RPMI7951 (cell line): ENCODE results near the gene RASGEF1C. TPM values are rescaled to one million over a fixed set of nuclear protein-coding genes. Genes with fewer than 3 reads are reported as not detected.

Experiments used
- DNase-seq: peaks from one replicate; pipeline ENCODE4 v3.0.0-alpha.2; 2012; ENCODE audit warnings: low read depth
- total RNA-seq: library from RNA; depleted of rRNA; stranded (reverse); fragments of >200 nt; shearing (Covaris generic); gene quantifications from 2 replicates; pipeline ENCODE4 v1.2.3, GENCODE V29; 2014

RASGEF1C gene
- total RNA-seq, 1 experiment from 2014 or later, result 0.24 TPM

GRCh38 chr5:180179442-180180420 lies 29.3 kb downstream of the RASGEF1C start:
- no peak for DNase-seq

DNA sequence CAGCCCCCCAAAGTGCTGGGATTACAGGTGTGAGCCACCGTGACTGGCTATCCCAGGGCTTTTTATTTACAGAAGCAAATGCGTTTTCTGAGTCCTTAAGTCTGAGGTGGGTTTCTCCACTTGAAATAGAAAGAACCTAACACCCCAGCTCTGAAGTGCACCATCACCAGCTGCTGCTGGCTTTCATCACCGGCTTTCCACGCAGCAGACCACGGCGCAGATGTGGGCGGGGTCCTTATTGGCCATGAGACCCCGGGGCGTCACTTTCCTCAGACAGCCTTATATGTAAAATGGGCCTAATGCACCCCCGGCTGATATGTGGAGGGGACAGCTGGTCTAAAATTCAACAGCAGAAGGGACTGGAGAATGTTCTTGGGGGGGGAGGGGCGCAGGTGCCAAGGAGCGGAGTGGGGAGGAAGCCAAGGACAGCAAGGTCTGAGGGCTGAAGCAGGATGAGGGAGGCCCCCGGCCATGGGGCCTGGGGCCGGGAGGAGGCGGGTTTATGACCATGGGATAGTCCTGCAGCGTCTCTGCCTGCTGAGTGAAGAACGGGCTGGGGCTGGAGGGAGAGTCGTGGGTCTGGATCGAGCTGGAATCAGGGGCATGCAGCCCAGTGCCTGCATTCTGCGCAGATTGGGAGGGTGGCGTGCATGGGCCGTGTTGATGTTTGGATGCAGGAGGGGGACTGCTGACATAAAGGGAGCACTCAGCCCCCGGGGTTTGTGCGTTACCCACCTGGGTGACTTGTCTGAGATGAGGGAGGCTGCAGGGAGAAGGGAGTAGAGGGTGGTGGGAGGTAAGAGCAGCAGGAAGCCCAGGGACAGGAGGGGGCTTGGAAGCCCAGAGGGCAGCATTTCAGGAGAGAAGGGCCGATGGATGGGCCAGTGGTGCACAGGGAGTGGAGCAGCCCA lies 30.2 kb downstream of the RASGEF1C start:
- DNase-seq, result no peak

DNA sequence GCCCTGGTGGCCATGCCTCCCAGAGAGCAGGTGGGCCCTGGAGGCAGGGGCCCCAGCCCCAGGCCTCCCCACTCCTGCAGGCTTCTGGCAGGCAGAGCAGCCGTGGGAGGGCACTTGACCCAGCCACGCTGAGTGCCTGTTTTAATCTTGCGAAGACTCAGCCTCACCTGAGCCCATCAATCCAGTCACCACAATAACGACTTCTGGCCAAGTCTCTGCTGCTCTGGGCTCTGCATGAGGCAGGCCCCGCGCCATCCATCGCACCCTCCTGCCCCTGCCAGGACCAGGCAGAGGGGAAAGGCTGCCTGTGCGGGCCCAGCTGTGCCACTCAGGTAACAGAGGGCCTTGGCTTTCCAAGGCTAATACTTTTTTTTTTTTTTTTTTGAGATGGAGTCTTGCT lies 32.8 kb downstream of the RASGEF1C start:
- DNase-seq, result no peak

- DNase-seq, result no peak
Observed at GRCh38 chr5:180175015-180175431, 34.0 kb downstream of the RASGEF1C start.

GRCh38 chr5:180174587-180174972 lies 34.4 kb downstream of the RASGEF1C start:
- DNase-seq, result no peak

DNA sequence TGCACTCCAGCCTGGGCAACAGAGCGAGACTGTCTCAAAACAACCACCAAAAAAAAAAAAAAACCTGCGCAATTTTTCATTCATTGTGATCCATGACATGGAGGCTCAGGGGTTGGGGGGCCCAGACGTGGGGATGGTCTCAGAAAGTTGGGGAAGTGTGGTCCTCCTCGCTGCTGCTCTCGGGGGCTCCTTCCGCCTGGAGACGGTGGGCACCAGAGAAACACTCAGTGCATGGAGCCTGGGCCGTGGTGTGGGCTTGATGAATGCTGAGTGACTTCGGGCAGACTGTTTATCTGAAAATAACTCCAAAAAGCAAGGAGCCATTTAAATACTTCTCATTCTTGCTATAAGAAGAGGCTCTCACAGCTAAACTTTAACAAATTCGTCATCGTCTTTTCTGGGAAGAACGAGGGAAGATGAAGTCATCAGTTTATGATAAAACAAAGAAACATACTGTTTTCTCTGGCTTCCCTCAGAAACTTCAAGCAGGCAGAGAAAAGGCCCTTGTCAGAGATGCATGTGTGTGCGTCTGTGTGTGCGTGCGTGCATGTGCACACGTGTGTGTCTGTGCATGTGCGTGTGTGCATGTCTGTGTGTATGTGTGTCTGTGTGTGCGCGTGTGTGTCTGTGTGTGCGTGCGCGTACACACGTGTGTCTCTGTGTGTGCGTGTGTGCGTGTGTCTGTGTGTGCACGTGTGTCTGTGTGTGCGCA lies 35.0 kb downstream of the RASGEF1C start:
- peak; percentile 57 for DNase-seq

DNA sequence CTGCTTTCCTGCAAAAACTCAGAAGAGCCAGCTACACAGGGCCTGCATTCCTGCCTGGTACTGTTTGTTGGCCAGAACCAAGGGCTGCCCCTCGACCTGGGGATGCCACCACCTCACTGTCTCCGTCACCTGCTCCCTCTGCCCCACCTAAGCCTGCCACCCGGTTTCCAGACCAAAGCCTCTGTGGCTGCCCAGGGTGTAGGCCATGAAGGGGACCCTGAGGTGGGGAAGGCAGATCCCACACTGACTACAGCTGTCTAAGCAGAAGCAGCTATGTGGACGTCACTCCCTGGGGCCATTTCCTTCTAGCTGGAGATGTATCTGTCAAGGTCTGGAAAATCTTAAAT lies 35.8 kb downstream of the RASGEF1C start:
- no peak for DNase-seq

- DNase-seq, result no peak
Observed at GRCh38 chr5:180172447-180173197, 36.4 kb downstream of the RASGEF1C start.

GRCh38 chr5:180171568-180172094 lies 37.4 kb downstream of the RASGEF1C start:
- no peak for DNase-seq

DNA sequence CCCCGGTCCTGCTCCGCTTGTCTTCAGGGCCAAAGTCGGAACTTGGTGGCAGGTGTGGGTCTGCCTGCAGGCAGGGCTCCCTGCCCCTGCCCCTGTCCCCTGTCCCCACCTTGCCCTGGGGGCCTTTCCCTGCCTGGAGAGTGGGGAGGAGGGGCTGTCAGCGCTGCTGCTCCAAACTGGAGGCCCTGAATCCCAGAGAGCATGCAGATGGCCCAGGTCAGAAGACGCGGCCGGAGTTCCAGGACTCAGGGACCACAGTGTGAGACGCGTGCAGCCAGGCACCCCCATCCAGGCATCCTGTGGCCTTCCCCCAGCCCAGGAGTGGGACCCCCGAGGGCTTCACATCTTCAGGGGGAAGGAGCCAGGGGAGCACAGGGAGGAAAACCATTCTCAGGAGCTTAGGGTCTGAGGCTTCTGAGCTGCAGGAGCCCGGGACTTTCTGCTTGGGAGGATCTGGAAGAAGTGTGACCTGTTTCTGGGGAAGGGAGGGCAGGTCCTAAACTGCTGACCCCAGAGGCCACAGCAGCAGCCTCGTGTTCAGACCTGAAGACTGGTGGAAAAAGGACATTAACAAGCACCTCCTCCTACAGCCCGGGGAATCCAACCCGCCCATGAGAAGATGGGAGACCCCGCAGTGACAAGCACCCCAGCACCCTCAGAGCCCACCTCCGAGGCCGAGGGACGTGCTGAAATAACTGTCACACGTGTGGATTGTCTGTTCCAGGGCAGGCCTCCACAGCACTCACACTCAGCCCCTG lies 38.0 kb downstream of the RASGEF1C start:
- no peak for DNase-seq

DNA sequence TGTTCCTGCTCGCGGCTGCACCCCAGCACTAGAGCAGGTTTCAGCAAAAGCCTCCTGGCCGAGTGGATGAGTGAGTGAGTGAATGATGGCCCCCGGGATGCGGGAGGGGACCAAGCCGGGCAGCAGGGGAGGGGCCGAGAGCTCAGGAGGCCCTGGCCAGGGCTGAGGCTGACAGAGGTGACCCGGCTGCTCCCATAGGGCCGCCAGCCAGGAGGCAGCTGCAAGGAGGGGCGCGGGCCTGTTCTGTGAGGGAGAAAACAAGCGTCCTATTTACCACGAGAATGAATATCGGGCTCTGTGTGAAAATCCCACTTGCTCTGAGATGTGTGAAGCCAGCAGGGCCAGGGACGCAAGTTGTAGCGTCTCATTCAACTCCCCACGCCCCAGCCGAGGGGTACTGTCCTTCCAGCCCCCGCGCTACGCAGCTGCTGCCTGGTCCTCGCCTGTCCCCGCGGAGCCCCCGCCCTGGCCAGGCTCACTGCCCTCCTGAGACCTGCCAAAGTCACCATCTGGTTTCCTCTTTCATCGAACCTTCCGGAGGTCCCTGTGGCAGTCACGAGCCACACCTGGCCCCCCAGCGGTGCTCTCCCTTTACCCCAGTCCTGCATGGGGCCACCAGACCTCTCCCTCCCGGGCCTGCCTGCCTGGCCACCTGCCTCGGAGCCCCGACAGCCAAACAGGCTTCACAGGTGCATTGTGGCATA lies 38.8 kb downstream of the RASGEF1C start:
- DNase-seq, result peak; percentile 29

- no peak for DNase-seq
Observed at GRCh38 chr5:180169248-180170105, 39.5 kb downstream of the RASGEF1C start.

- no peak for DNase-seq
Observed at GRCh38 chr5:180168758-180169157, 40.3 kb downstream of the RASGEF1C start.

DNA sequence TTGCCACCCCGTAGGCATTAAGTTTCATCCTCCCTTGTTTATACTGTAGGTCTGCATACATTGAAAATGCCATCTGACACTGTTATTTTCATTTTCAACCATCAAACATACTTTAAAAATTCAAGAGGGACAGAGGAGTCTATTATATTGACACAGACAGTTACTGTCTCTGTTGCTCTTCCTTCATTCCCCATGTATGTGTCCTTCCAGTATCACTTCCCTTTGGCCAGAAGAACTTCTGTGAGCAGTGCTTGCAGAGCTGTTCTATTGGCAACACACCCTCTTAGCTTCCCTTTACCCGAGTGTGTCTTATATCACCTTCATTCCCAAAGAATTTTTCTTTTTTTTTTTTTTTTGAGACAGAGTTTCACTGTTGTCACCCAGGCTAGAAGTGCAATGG lies 42.8 kb downstream of the RASGEF1C start:
- DNase-seq, result no peak

DNA sequence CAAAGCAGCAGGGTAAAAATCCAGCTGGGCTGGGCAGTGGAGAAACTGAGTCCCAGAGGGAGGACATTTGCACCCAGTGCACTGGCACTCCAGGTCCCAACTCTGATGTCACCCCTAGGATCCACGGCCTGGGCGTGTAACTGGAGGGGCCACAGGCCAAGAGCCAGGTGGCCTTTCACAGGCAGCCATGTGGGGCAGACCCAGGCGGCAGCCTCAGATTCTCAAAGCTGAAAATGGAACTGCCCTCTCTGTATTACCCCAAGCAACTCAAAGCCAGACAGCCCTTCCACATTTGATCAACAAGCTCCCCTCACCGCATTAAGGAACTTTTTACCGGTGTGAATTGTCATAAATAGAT lies 46.7 kb downstream of the RASGEF1C start:
- no peak for DNase-seq

DNA sequence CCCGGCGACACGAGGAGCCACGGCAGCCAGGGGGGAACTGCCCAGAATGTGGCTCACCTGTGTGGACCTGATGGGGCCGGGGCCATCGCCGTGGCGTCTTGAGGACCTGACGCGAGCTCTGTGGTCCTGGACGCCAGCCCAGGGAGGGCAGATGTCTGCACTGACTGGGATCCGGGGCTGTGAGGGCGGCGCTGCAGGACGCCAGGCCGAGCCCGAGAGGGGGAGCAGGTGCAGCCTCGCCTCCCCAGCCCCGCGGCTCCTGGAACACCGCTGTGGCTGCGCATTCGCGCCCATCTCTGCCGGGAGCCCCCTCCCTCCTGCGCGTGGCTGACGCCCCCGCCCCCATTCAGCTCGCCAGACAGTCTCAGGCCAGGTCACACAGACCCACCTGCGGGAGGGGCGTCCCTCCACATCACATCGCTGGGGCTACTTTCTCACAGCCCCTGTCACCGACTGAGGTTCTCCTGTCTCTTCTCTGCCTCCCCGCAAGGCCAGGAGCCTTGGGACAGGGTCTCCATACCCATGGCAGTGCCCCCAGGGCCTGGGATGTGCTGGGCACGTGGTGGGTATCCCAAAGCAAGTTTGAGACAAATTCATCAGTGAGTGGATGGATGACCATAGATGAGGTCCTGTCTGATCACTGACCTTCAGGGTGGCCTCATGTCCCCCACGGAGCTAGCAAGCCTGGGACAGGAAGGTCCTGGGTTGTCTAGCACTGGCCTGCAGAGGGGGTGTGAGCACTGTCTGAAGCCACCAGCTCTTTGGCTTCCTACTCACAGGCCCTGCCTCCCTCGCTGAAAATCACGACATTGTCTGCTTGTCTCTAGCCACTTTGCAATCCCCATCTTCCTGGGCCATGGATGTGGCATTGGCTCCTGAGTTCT lies 47.3 kb downstream of the RASGEF1C start:
- DNase-seq, result no peak

DNA sequence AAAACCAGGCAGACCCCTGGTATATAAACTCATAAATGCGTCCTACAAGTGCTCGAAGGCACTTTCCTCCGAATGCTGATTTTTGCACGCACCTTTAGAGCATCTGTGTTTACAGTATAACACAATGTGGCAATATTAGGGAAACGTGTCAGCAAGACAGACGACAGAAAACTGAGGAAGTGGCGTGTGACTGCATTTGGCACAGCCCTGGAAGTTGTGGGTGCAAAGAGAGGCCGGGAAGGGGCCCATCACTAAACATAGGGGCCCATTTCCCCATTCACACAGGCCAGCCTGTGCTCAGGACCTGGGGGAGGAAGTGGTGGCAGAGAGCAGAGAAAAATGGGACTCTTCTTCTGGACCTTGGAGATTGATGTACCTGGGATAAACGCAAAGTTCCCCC lies 48.2 kb downstream of the RASGEF1C start:
- no peak for DNase-seq

- DNase-seq, result no peak
Observed at GRCh38 chr5:180160215-180160614, 48.8 kb downstream of the RASGEF1C start.
